ENCODE results near the gene MFF. TPM values are rescaled to one million over a fixed set of nuclear protein-coding genes. Genes with fewer than 3 reads are reported as not detected.

Gene MFF
- total and polyA plus RNA-seq, 2 donors (not counting 3 experiments of a cell fraction or from before 2014, with no cell fraction given): 36.3 to 65.1 TPM

DNA sequence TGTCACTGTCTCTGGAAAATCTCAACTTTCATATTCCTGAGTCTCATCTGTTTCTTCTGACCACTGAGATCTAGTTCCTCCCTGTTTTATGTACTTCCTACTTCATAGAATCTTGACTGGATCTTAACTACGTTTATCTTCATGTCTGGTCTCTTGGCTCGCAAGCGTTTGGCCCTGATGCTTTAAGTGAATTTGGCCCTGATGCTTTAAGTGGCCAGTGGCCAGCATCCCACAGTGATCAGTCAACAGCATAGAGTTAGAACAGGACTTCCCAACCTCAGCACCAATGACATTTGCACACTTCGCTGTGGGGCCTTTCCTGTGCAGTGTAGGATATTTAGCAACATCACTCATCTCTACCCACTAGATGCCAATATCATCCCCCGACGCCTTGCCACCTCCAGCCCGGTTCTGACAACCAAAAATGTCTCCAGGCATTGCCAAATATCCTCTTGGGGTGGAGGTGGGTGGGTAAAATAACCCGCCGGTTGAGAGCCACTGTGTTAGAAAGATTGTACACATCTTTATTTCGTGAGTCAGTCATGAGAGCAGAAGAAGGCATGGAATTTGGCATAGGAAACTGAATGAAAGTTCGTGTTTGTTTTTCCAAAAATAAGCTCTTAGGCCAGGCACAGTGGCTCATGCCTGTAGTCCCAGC lies 41.8 kb downstream of the MFF start:
- H3K4me1 ChIP-seq (ENCODE audit: control insufficient read depth, extremely low read depth, insufficient read depth, low read length): no peaks in the 10 kb centered on the region
- no peak for TF ChIP-seq POLR2A (IDR thresholded peaks at IDR 0.05; ENCODE audit: low read depth, low read length)
- TF ChIP-seq, protein P1, sequence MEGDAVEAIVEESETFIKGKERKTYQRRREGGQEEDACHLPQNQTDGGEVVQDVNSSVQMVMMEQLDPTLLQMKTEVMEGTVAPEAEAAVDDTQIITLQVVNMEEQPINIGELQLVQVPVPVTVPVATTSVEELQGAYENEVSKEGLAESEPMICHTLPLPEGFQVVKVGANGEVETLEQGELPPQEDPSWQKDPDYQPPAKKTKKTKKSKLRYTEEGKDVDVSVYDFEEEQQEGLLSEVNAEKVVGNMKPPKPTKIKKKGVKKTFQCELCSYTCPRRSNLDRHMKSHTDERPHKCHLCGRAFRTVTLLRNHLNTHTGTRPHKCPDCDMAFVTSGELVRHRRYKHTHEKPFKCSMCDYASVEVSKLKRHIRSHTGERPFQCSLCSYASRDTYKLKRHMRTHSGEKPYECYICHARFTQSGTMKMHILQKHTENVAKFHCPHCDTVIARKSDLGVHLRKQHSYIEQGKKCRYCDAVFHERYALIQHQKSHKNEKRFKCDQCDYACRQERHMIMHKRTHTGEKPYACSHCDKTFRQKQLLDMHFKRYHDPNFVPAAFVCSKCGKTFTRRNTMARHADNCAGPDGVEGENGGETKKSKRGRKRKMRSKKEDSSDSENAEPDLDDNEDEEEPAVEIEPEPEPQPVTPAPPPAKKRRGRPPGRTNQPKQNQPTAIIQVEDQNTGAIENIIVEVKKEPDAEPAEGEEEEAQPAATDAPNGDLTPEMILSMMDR (IDR thresholded peaks at IDR 0.05; ENCODE audit: extremely low read depth in 1 of 2, insufficient read depth in 1 of 2, low read depth in 1 of 2, low read length in 2 of 2): no peak
- no peak for TF ChIP-seq JUN (IDR thresholded peaks at IDR 0.05; ENCODE audit: borderline replicate concordance, insufficient read depth, insufficient read length, low read depth)
- TF ChIP-seq POLR2AphosphoS5 (IDR thresholded peaks at IDR 0.05; ENCODE audit: insufficient read depth, low read depth, low read length): no peak
- TF ChIP-seq MYC (IDR thresholded peaks at IDR 0.05; ENCODE audit: low read depth, low read length): no peak
- no peak for TF ChIP-seq FOS (IDR thresholded peaks at IDR 0.05; ENCODE audit: borderline replicate concordance, insufficient read depth, low read length)
- no peak for TF ChIP-seq GATA2 (IDR thresholded peaks at IDR 0.05; ENCODE audit: insufficient read depth, insufficient read length, low read depth, low read length)
- no peak for TF ChIP-seq EZH2 (IDR thresholded peaks at IDR 0.05; ENCODE audit: borderline replicate concordance, low read depth, low read length, severe bottlenecking)
- TF ChIP-seq, protein P2, sequence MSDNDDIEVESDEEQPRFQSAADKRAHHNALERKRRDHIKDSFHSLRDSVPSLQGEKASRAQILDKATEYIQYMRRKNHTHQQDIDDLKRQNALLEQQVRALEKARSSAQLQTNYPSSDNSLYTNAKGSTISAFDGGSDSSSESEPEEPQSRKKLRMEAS (IDR thresholded peaks at IDR 0.05; ENCODE audit: insufficient read depth, insufficient read length): no peak
- dilution Hi-C loops (cut with MboI; ENCODE audit: extremely low pct_ligation_motif_present, low sequenced_read_pairs): no loop called here
- ChIA-PET CTCF (interaction anchor here (1.4 kb wide), 1 partner anchor 48 kb away, joined by 3 read pairs; no protein-coding TSS in a partner anchor), POLR2A (no interaction called here)
- FAIRE-seq (no peak), DNase-seq (ENCODE audit: low read depth, low spot score) (no peak)
- no peaks in the 10 kb centered on the region for H4K20me1 ChIP-seq (replicated peaks; ENCODE audit: control insufficient read depth, extremely low read depth, insufficient read depth, low read length)
- no peaks in the 10 kb centered on the region for H3K79me2 ChIP-seq (ENCODE audit: control insufficient read depth, insufficient read depth, low read length)
- H3K9me3 ChIP-seq (replicated peaks; ENCODE audit: control insufficient read depth, insufficient read depth, low read length): no peaks in the 10 kb centered on the region
- no peaks in the 10 kb centered on the region for H3K36me3 ChIP-seq (ENCODE audit: control insufficient read depth in 2 of 2, extremely low read depth in 1 of 2, insufficient read depth in 2 of 2, low read length in 2 of 2)
- H3K27me3 ChIP-seq (ENCODE audit: control insufficient read depth in 2 of 2, insufficient read depth in 2 of 2, low read length in 2 of 2): no peaks in the 10 kb centered on the region
- H2AFZ ChIP-seq (ENCODE audit: low read depth, low read length): no peak overlapping the region
- H3K4me2 ChIP-seq (ENCODE audit: insufficient read depth, low read length): no peak overlapping the region
- no peaks in the 10 kb centered on the region for H3K9me1 ChIP-seq (replicated peaks; ENCODE audit: control insufficient read depth, extremely low read depth, insufficient read depth, low read length)
- intact Hi-C loops (cut with micrococcal nuclease): no loop called here
- H3K4me3 ChIP-seq (replicated peaks in 1 of 3; ENCODE audit: insufficient read depth in 1 of 3, low read depth in 1 of 3, low read length in 3 of 3): no peak overlapping the region
- BruUV-seq (replicated peaks): no TSS peak
- no peak overlapping the region for H3K9ac ChIP-seq (replicated peaks; ENCODE audit: extremely low read depth, insufficient read depth, low read length)
- H3K27ac ChIP-seq (ENCODE audit: insufficient read depth, low read depth, low read length): no peak overlapping the region

All from endothelial cell of umbilical vein (primary cell).